Endothelial cell of umbilical vein (primary cell): ENCODE measurements around the gene JMJD8.

Experiments used
- EZH2 ChIP-seq: IDR thresholded peaks from 2 replicates; pipeline ENCODE4 v1.6.1; 2012; ENCODE audit warnings: borderline replicate concordance, low read depth, mild to moderate bottlenecking, moderate library complexity, low read length, inconsistent platforms; ENCODE audit not compliant: severe bottlenecking
- POLR2A ChIP-seq: IDR thresholded peaks from 2 replicates; pipeline ENCODE4 v1.6.1; 2012; ENCODE audit warnings: low read depth, mild to moderate bottlenecking, control low read depth, low read length
- TF ChIP-seq, protein P1 (sequence below), 2 donors: IDR thresholded peaks; 1 replicate in 1 of 2; 2 replicates in 1 of 2; pipeline ENCODE4 v1.5.1; 2011; ENCODE audit warnings: low read length in 2 of 2, mild to moderate bottlenecking in 2 of 2, moderate library complexity in 2 of 2, control low read depth in 1 of 2, inconsistent platforms in 1 of 2, low read depth in 1 of 2; ENCODE audit not compliant: insufficient read depth in 1 of 2; ENCODE audit errors: extremely low read depth in 1 of 2

- TF ChIP-seq POLR2A, result no peak
- no peak for TF ChIP-seq EZH2
- TF ChIP-seq, protein P1, sequence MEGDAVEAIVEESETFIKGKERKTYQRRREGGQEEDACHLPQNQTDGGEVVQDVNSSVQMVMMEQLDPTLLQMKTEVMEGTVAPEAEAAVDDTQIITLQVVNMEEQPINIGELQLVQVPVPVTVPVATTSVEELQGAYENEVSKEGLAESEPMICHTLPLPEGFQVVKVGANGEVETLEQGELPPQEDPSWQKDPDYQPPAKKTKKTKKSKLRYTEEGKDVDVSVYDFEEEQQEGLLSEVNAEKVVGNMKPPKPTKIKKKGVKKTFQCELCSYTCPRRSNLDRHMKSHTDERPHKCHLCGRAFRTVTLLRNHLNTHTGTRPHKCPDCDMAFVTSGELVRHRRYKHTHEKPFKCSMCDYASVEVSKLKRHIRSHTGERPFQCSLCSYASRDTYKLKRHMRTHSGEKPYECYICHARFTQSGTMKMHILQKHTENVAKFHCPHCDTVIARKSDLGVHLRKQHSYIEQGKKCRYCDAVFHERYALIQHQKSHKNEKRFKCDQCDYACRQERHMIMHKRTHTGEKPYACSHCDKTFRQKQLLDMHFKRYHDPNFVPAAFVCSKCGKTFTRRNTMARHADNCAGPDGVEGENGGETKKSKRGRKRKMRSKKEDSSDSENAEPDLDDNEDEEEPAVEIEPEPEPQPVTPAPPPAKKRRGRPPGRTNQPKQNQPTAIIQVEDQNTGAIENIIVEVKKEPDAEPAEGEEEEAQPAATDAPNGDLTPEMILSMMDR (IDR thresholded peaks at IDR 0.05; ENCODE audit: extremely low read depth in 1 of 2, insufficient read depth in 1 of 2, low read depth in 1 of 2, low read length in 2 of 2), result no peak
These were observed 32.0 kb upstream of the JMJD8 start for GRCh38 chr16:716200-716568.
